PFSK-1 (cell line): ENCODE results near the gene USP48.

Experiments used
- POLR2AphosphoS5 ChIP-seq: IDR thresholded peaks from 2 replicates; pipeline ENCODE4 v1.6.1; 2012; ENCODE audit warnings: low read depth, mild to moderate bottlenecking, control low read depth, low read length, moderate library complexity
- TAF1 ChIP-seq: IDR thresholded peaks from 2 replicates; pipeline ENCODE4 v1.6.1; 2012; ENCODE audit warnings: low read length, control low read depth, borderline replicate concordance; ENCODE audit not compliant: insufficient read depth
- TF ChIP-seq, protein P1 (sequence below), 2 experiments: IDR thresholded peaks; 2 replicates each; pipeline versions ENCODE4 v1.6.1 to v1.8.0; 2011 to 2012; ENCODE audit warnings: low read depth in 2 of 2, low read length in 2 of 2, control low read depth in 1 of 2, inconsistent platforms in 1 of 2, mild to moderate bottlenecking in 1 of 2, moderate library complexity in 1 of 2; ENCODE audit not compliant: insufficient read depth in 1 of 2

GRCh38 chr1:21766210-21766609, 16.7 kb downstream of the USP48 start:
- TF ChIP-seq POLR2AphosphoS5: no peak
- TF ChIP-seq, protein P1, sequence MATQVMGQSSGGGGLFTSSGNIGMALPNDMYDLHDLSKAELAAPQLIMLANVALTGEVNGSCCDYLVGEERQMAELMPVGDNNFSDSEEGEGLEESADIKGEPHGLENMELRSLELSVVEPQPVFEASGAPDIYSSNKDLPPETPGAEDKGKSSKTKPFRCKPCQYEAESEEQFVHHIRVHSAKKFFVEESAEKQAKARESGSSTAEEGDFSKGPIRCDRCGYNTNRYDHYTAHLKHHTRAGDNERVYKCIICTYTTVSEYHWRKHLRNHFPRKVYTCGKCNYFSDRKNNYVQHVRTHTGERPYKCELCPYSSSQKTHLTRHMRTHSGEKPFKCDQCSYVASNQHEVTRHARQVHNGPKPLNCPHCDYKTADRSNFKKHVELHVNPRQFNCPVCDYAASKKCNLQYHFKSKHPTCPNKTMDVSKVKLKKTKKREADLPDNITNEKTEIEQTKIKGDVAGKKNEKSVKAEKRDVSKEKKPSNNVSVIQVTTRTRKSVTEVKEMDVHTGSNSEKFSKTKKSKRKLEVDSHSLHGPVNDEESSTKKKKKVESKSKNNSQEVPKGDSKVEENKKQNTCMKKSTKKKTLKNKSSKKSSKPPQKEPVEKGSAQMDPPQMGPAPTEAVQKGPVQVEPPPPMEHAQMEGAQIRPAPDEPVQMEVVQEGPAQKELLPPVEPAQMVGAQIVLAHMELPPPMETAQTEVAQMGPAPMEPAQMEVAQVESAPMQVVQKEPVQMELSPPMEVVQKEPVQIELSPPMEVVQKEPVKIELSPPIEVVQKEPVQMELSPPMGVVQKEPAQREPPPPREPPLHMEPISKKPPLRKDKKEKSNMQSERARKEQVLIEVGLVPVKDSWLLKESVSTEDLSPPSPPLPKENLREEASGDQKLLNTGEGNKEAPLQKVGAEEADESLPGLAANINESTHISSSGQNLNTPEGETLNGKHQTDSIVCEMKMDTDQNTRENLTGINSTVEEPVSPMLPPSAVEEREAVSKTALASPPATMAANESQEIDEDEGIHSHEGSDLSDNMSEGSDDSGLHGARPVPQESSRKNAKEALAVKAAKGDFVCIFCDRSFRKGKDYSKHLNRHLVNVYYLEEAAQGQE (IDR thresholded peaks at IDR 0.05; ENCODE audit: insufficient read depth in 1 of 2, low read depth in 2 of 2, low read length in 2 of 2): no peak
- TF ChIP-seq TAF1: no peak
